Panc1 (cell line): ENCODE results near the gene ISM1.

ENCODE experiments used
- CTCF ChIP-seq: fragments of 450-650 bp; IDR thresholded peaks from 2 replicates; pipeline ENCODE4 v1.5.1; 2017; ENCODE audit warnings: mild to moderate bottlenecking
- POLR2AphosphoS5 ChIP-seq: IDR thresholded peaks from 2 replicates; pipeline ENCODE4 v1.6.1; 2012; ENCODE audit warnings: mild to moderate bottlenecking, low read depth, low read length, moderate library complexity
- REST ChIP-seq, 2 experiments: IDR thresholded peaks; 2 replicates each; pipeline ENCODE4 v1.6.1; 2011 to 2012; ENCODE audit warnings: low read depth in 2 of 2, control low read depth in 1 of 2, low read length in 1 of 2, mild to moderate bottlenecking in 1 of 2, moderate library complexity in 1 of 2; ENCODE audit not compliant: insufficient read depth in 1 of 2
- SIN3A ChIP-seq: IDR thresholded peaks from 2 replicates; pipeline ENCODE4 v1.6.1; 2012; ENCODE audit warnings: low read depth, mild to moderate bottlenecking, low read length, moderate library complexity, borderline replicate concordance; ENCODE audit not compliant: insufficient read depth
- TCF7L2 ChIP-seq: IDR thresholded peaks from 2 replicates; pipeline ENCODE4 v1.6.1; 2011; ENCODE audit warnings: mild to moderate bottlenecking, low read depth, low read length, inconsistent platforms

- no peak for TF ChIP-seq POLR2AphosphoS5
- TF ChIP-seq CTCF, result no peak
- no peak for TF ChIP-seq SIN3A
- TF ChIP-seq REST (IDR thresholded peaks at IDR 0.05; ENCODE audit: insufficient read depth in 1 of 2, low read depth in 2 of 2, low read length in 1 of 2), result no peak
- no peak for TF ChIP-seq TCF7L2
Observed at GRCh38 chr20:13267231-13267630, 46.2 kb downstream of the ISM1 start.
